GM18511 (cell line): ENCODE data around the gene GRM8.

Experiments
- ATAC-seq: cut with Tn5 transposase; IDR thresholded peaks from one replicate; pipeline ENCODE4 v1.9.1; 2021; ENCODE audit warnings: mild to moderate bottlenecking, moderate library complexity; ENCODE audit not compliant: unreplicated experiment

Gene GRM8

GRCh38 chr7:126398285-126398684 lies 854.5 kb downstream of the GRM8 start:
- ATAC-seq, result no peak

GRCh38 chr7:126394406-126394805 lies 858.3 kb downstream of the GRM8 start:
- no peak for ATAC-seq
